ENCODE results near the gene ANGPTL7.
"Not testable (repeated sequence)": the region's sequence is repeated elsewhere in the genome, so short reads cannot be mapped to it uniquely, and the experiment has no call there.

Gene ANGPTL7

GRCh38 chr1:11188858-11189451, at the start of gene ANGPTL7:
ANGPTL7 (plus strand) TSS chr1:11189355; CDS start chr1:11189580, 225 bp downstream.
- no peak for DNase-seq (ENCODE audit: low read depth)

GRCh38 chr1:11142618-11143391, 46.4 kb upstream of the ANGPTL7 start:
- no peak for DNase-seq (ENCODE audit: low read depth)

GRCh38 chr1:11143401-11143800, 45.8 kb upstream of the ANGPTL7 start:
- no peak for DNase-seq (ENCODE audit: low read depth)

- DNase-seq (ENCODE audit: low read depth), result no peak
These were observed 45.2 kb upstream of the ANGPTL7 start for GRCh38 chr1:11143907-11144306.

- no peak for DNase-seq (ENCODE audit: low read depth)
These were observed 44.4 kb upstream of the ANGPTL7 start for GRCh38 chr1:11144570-11145256.

GRCh38 chr1:11145741-11146140, 43.4 kb upstream of the ANGPTL7 start:
- no peak for DNase-seq (ENCODE audit: low read depth)

- DNase-seq (ENCODE audit: low read depth), result no peak
These were observed 41.9 kb upstream of the ANGPTL7 start for GRCh38 chr1:11147197-11147770.

- DNase-seq (ENCODE audit: low read depth), result no peak
These were observed 38.8 kb upstream of the ANGPTL7 start for GRCh38 chr1:11150326-11150725.

GRCh38 chr1:11151114-11151513, 38.0 kb upstream of the ANGPTL7 start:
- no peak for DNase-seq (ENCODE audit: low read depth)

GRCh38 chr1:11151826-11152612, 37.1 kb upstream of the ANGPTL7 start:
- DNase-seq (ENCODE audit: low read depth), result no peak

- DNase-seq (ENCODE audit: low read depth), result no peak
These were observed 36.4 kb upstream of the ANGPTL7 start for GRCh38 chr1:11152755-11153154.

GRCh38 chr1:11153184-11153583, 36.0 kb upstream of the ANGPTL7 start:
- no peak for DNase-seq (ENCODE audit: low read depth)

- no peak for DNase-seq (ENCODE audit: low read depth)
These were observed 32.7 kb upstream of the ANGPTL7 start for GRCh38 chr1:11156441-11156840.

GRCh38 chr1:11156963-11157362, 32.2 kb upstream of the ANGPTL7 start:
- DNase-seq (ENCODE audit: low read depth), result no peak

GRCh38 chr1:11157394-11157793, 31.8 kb upstream of the ANGPTL7 start:
- no peak for DNase-seq (ENCODE audit: low read depth)

GRCh38 chr1:11157867-11158266, 31.3 kb upstream of the ANGPTL7 start:
- DNase-seq (ENCODE audit: low read depth), result no peak

GRCh38 chr1:11158291-11158690, 30.9 kb upstream of the ANGPTL7 start:
- DNase-seq (ENCODE audit: low read depth), result no peak

GRCh38 chr1:11158720-11159321, 30.3 kb upstream of the ANGPTL7 start:
- no peak for DNase-seq (ENCODE audit: low read depth)

- not testable (repeated sequence) for DNase-seq (ENCODE audit: low read depth)
These were observed 26.4 kb upstream of the ANGPTL7 start for GRCh38 chr1:11162752-11163151.

GRCh38 chr1:11166744-11167143, 22.4 kb upstream of the ANGPTL7 start:
- DNase-seq (ENCODE audit: low read depth), result not testable (repeated sequence)

GRCh38 chr1:11168731-11169130, 20.4 kb upstream of the ANGPTL7 start:
- DNase-seq (ENCODE audit: low read depth), result no peak

- no peak for DNase-seq (ENCODE audit: low read depth)
These were observed 20.0 kb upstream of the ANGPTL7 start for GRCh38 chr1:11169202-11169601.

Data from activated T-cell treated with anti-CD3 and anti-CD28 coated beads for 24 hours (primary cell).